ENCODE data around the gene MFSD12.
A peak's percentile ranks its signal among the peaks of the same experiment; 100 is the strongest.

The MFSD12 gene

DNA sequence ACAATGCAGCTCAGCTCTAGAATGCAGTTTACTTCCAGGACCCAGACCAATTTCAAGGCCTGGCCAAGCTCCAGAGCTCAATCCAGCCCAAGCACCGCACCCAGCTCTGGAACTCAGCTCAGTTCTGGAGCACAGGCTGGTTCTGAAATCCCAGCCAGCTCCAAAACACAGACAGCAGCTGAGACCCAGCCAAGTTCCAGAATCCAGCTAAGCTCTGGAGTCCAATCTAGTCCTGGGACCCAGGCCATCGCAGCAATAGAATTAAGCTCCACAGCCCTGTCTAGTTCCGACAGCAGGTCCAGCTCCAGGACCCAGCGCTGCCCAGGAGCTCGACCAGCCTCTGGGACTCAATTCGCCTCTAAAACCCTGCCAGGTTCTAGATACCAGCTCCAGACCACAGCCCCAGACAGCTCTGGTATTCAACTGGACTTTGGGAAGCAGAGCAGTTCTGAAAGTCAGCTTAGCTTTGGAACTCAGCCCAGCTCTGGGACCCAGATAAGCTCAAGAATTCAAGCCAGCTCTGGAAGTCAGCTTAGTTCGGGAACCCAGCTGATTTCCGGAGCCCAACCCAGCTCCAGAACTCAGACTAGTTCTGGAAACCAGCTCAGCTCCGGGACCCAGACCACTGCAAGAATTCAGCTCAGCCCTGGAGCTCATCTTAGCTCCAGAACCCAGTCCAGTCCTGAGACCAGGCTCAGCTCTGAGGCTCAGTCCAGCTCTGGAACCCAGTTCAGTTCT, 34.7 kb upstream of the MFSD12 start:
- TF ChIP-seq CTCF (IDR thresholded peaks at IDR 0.05; ENCODE audit: borderline replicate concordance, insufficient read depth, low read depth, low read length), result no peak
- H3K4me3 ChIP-seq (ENCODE audit: low read depth, low read length), result no peak overlapping the region

- no peak overlapping the region for H3K4me3 ChIP-seq (ENCODE audit: low read depth, low read length)
- no peak for TF ChIP-seq CTCF (IDR thresholded peaks at IDR 0.05; ENCODE audit: borderline replicate concordance, insufficient read depth, low read depth, low read length)
These were observed 33.7 kb upstream of the MFSD12 start for GRCh38 chr19:3590991-3591659.

DNA sequence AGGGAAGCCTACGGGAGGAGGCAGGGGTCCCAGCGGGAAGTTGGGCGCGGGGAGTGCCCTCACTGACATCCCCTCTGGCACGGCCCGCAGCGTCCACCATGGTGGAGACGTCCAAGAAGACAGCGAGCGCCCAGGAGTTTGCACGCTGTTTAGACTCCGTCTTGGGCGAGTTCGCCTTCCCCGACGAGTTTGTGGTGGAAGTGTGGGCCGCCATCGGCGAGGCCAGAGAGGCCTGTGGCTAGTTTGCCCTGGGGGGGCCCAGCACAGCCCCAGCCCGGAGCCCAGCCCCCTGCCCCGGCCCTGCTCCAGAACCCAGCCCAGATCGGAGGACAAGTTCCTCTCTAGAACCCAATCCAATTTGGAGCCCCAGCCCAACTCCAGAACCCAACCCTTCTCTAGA, 32.6 kb upstream of the MFSD12 start:
- TF ChIP-seq CTCF (IDR thresholded peaks at IDR 0.05; ENCODE audit: borderline replicate concordance, insufficient read depth, low read depth, low read length), result no peak
- no peak overlapping the region for H3K4me3 ChIP-seq (ENCODE audit: low read depth, low read length)

DNA sequence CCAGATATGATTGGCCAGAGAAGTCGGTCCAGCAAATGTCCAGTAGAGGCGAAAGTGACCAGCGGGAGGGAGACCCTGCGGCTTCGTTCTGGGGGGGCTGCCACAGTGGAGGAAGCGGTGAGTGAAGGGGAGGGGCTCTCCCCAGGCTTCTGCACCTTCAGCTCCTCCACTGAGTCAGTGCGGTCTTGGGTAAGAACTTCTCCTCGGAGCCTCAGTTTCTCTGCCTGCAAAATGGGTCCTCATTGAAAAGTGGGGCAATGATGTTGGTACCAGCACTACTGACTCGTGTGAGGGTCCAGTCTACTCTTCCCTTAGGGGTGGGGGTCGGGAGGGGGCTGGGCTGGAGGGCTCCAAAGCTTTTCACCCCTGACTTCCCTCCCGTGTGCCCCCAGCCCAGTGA, 32.1 kb upstream of the MFSD12 start:
- TF ChIP-seq CTCF (IDR thresholded peaks at IDR 0.05; ENCODE audit: borderline replicate concordance, insufficient read depth, low read depth, low read length), result no peak
- no peak overlapping the region for H3K4me3 ChIP-seq (ENCODE audit: low read depth, low read length)

GRCh38 chr19:3586707-3587346, 29.4 kb upstream of the MFSD12 start:
- no peak overlapping the region for H3K4me3 ChIP-seq (ENCODE audit: low read depth, low read length)

GRCh38 chr19:3586127-3586626, 28.8 kb upstream of the MFSD12 start:
- peak; percentile 58 for TF ChIP-seq CTCF (IDR thresholded peaks at IDR 0.05; ENCODE audit: borderline replicate concordance, insufficient read depth, low read depth, low read length)
- no peak overlapping the region for H3K4me3 ChIP-seq (ENCODE audit: low read depth, low read length)

More at GRCh38 chr19:3586707-3587346, 29.4 kb upstream of the MFSD12 start:
- no peak for TF ChIP-seq CTCF (IDR thresholded peaks at IDR 0.05; ENCODE audit: borderline replicate concordance, insufficient read depth, low read depth, low read length)

All from GM12875 (cell line).